ENCODE data around the gene CCBE1.

The CCBE1 gene

DNA sequence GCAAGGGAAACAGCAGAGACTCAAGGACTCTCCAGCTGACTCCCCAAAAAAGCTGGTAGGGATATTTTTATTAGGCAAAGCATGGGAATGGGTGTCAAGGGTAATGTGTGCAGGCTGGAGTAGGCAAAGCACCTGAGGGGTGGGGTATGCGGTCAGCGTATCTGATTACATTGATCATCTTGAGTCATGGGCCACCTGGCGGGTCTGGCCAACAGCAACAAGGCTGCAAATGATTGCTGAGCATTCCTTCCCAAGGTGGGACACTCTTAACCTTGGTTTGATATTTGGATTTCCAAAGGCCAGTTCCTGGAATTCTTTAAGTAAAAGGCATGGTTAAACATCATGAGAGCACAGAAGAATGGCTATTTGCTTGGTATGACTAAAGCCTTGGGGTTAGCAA, 32.6 kb upstream of the CCBE1 start:
- Histone ChIP-seq H3K9me3 (no peaks in the 10 kb centered on the region), H3K27me3 (no peaks in the 10 kb centered on the region), H3K36me3 (no peaks in the 10 kb centered on the region), H3K4me1 (no peaks in the 10 kb centered on the region), H3K4me3 (ENCODE audit: low read depth, low read length) (no peak overlapping the region)
- TF ChIP-seq CTCF (IDR thresholded peaks at IDR 0.05; ENCODE audit: low read depth, low read length), result no peak
- DNase-seq, result no peak

GRCh38 chr18:59728816-59729215, 31.6 kb upstream of the CCBE1 start:
- no peaks in the 10 kb centered on the region for H3K36me3 ChIP-seq
- H3K4me3 ChIP-seq (ENCODE audit: low read depth, low read length), result no peak overlapping the region
- no peak for DNase-seq
- H3K27me3 ChIP-seq, result no peaks in the 10 kb centered on the region
- TF ChIP-seq CTCF (IDR thresholded peaks at IDR 0.05; ENCODE audit: low read depth, low read length), result no peak
- H3K4me1 ChIP-seq, result no peaks in the 10 kb centered on the region
- H3K9me3 ChIP-seq, result no peaks in the 10 kb centered on the region

- Histone ChIP-seq H3K27me3 (no peaks in the 10 kb centered on the region), H3K4me1 (no peaks in the 10 kb centered on the region), H3K9me3 (no peaks in the 10 kb centered on the region), H3K4me3 (ENCODE audit: low read depth, low read length) (no peak overlapping the region), H3K36me3 (no peaks in the 10 kb centered on the region)
- TF ChIP-seq CTCF (IDR thresholded peaks at IDR 0.05; ENCODE audit: low read depth, low read length), result no peak
- no peak for DNase-seq
Measured at GRCh38 chr18:59725142-59725541, 27.9 kb upstream of the CCBE1 start.

- H3K36me3 ChIP-seq, result no peaks in the 10 kb centered on the region
- no peaks in the 10 kb centered on the region for H3K4me1 ChIP-seq
- no peaks in the 10 kb centered on the region for H3K27me3 ChIP-seq
- no peaks in the 10 kb centered on the region for H3K9me3 ChIP-seq
- no peak for DNase-seq
- TF ChIP-seq CTCF (IDR thresholded peaks at IDR 0.05; ENCODE audit: low read depth, low read length), result no peak
- no peak overlapping the region for H3K4me3 ChIP-seq (ENCODE audit: low read depth, low read length)
Measured at GRCh38 chr18:59724103-59724502, 26.9 kb upstream of the CCBE1 start.

- DNase-seq, result no peak
- no peak for TF ChIP-seq CTCF (IDR thresholded peaks at IDR 0.05; ENCODE audit: low read depth, low read length)
Measured at GRCh38 chr18:59721931-59722330, 24.7 kb upstream of the CCBE1 start.

DNA sequence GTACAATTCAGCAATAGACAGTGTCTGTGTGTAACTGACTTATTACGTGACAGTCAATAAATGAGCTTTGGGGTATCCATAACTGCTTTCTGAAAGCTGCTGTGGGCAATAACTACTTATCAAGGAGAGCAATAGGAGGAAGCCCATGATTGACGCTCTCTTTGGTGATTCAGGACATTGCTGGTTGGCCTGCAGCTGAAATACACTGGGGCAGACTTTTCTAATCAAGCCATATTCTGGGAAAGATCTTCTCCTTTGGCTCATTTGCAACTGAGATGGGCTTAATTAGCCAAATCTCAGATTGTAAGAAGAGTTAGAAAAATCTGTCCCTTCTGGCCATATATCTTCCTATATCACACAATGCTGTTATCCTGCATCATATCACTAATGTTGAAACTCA, 24.0 kb upstream of the CCBE1 start:
- H3K4me3 ChIP-seq (ENCODE audit: low read depth, low read length), result no peak overlapping the region
- H3K36me3 ChIP-seq, result no peaks in the 10 kb centered on the region
- no peaks in the 10 kb centered on the region for H3K9me3 ChIP-seq
- peaks cover 5% of the 10 kb centered on the region; the same call in 1 of the 2 replicates for H3K4me1 ChIP-seq
- no peak for DNase-seq
- no peak for TF ChIP-seq CTCF (IDR thresholded peaks at IDR 0.05; ENCODE audit: low read depth, low read length)
- no peaks in the 10 kb centered on the region for H3K27me3 ChIP-seq

More at GRCh38 chr18:59721931-59722330, 24.7 kb upstream of the CCBE1 start:
- H3K9me3 ChIP-seq, result no peaks in the 10 kb centered on the region
- H3K36me3 ChIP-seq, result no peaks in the 10 kb centered on the region
- no peak overlapping the region for H3K4me3 ChIP-seq (ENCODE audit: low read depth, low read length)
- no peaks in the 10 kb centered on the region for H3K27me3 ChIP-seq
- peaks cover 5% of the 10 kb centered on the region; the same call in 1 of the 2 replicates for H3K4me1 ChIP-seq
